Measurements from ENCODE around the gene SBK2. TPM values are rescaled to one million over a fixed set of nuclear protein-coding genes. Genes with fewer than 3 reads are reported as not detected.

The SBK2 gene
- total and polyA plus RNA-seq, 2 donors (not counting 3 experiments of a cell fraction or from before 2014, with no cell fraction given) = not detected

GRCh38 chr19:55493645-55494171, 43.2 kb downstream of the SBK2 start:
- Histone ChIP-seq H3K4me3 (replicated peaks in 1 of 3; ENCODE audit: insufficient read depth in 1 of 3, low read depth in 1 of 3, low read length in 3 of 3) (no peak overlapping the region), H3K27ac (ENCODE audit: insufficient read depth, low read depth, low read length) (no peak overlapping the region), H3K9me1 (replicated peaks; ENCODE audit: control insufficient read depth, extremely low read depth, insufficient read depth, low read length) (no peaks in the 10 kb centered on the region), H3K9me3 (replicated peaks; ENCODE audit: control insufficient read depth, insufficient read depth, low read length) (no peaks in the 10 kb centered on the region), H4K20me1 (replicated peaks; ENCODE audit: control insufficient read depth, extremely low read depth, insufficient read depth, low read length) (no peaks in the 10 kb centered on the region), H3K9ac (replicated peaks; ENCODE audit: extremely low read depth, insufficient read depth, low read length) (no peak overlapping the region), H3K4me1 (ENCODE audit: control insufficient read depth, extremely low read depth, insufficient read depth, low read length) (no peaks in the 10 kb centered on the region), H3K27me3 (ENCODE audit: control insufficient read depth in 2 of 2, insufficient read depth in 2 of 2, low read length in 2 of 2) (no peaks in the 10 kb centered on the region), H3K36me3 (ENCODE audit: control insufficient read depth in 2 of 2, extremely low read depth in 1 of 2, insufficient read depth in 2 of 2, low read length in 2 of 2) (no peaks in the 10 kb centered on the region), H2AFZ (ENCODE audit: low read depth, low read length) (peak overlapping the region; percentile 40), H3K4me2 (ENCODE audit: insufficient read depth, low read length) (no peak overlapping the region), H3K79me2 (ENCODE audit: control insufficient read depth, insufficient read depth, low read length) (no peaks in the 10 kb centered on the region)
- no peak for DNase-seq (ENCODE audit: low read depth, low spot score)
- dilution Hi-C loops (cut with MboI; ENCODE audit: extremely low pct_ligation_motif_present, low sequenced_read_pairs) (no loop called here), intact Hi-C loops (cut with micrococcal nuclease) (no loop called here)
- FAIRE-seq = no peak
- POLR2A ChIA-PET = interaction anchor here (0.5 to 0.6 kb wide), 2 partner anchors 13 to 182 kb away, joined by 3 to 7 read pairs; no protein-coding TSS in a partner anchor
- CTCF ChIA-PET = interaction anchor here (0.6 to 5.5 kb wide), 3 partner anchors 10 to 89 kb away, joined by 3 to 38 read pairs (median 17); no protein-coding TSS in a partner anchor
- BruUV-seq (replicated peaks) = no TSS peak
- TF ChIP-seq MAX (IDR thresholded peaks at IDR 0.05; ENCODE audit: insufficient read depth, insufficient read length) (no peak), EZH2 (IDR thresholded peaks at IDR 0.05; ENCODE audit: borderline replicate concordance, low read depth, low read length, severe bottlenecking) (no peak), FOS (IDR thresholded peaks at IDR 0.05; ENCODE audit: borderline replicate concordance, insufficient read depth, low read length) (no peak), CTCF (IDR thresholded peaks at IDR 0.05; ENCODE audit: extremely low read depth in 1 of 2, insufficient read depth in 1 of 2, low read depth in 1 of 2, low read length in 2 of 2) (no peak), MYC (IDR thresholded peaks at IDR 0.05; ENCODE audit: low read depth, low read length) (no peak), JUN (IDR thresholded peaks at IDR 0.05; ENCODE audit: borderline replicate concordance, insufficient read depth, insufficient read length, low read depth) (no peak), GATA2 (IDR thresholded peaks at IDR 0.05; ENCODE audit: insufficient read depth, insufficient read length, low read depth, low read length) (no peak), POLR2A (IDR thresholded peaks at IDR 0.05; ENCODE audit: low read depth, low read length) (no peak), POLR2AphosphoS5 (IDR thresholded peaks at IDR 0.05; ENCODE audit: insufficient read depth, low read depth, low read length) (no peak)

All from endothelial cell of umbilical vein (primary cell).